Heart left ventricle (tissue), 16 donors: ENCODE results near the gene GNAI2. TPM values are rescaled to one million over a fixed set of nuclear protein-coding genes. Genes with fewer than 3 reads are reported as not detected.
A peak's percentile ranks its signal among the peaks of the same experiment; 100 is the strongest.

ENCODE experiments used
- ATAC-seq, 4 donors: fragments of 200-7000 bp; cut with Tn5 transposase; one replicate each; pipeline ENCODE4 v1.9.1; 2020 to 2022; ENCODE audit warnings: moderate library complexity in 4 of 4, mild to moderate bottlenecking in 3 of 4, moderate number of reproducible peaks in 1 of 4
- DNase-seq, 5 donors: peaks; one replicate each; pipeline ENCODE4 v3.0.0-alpha.2; 2020
- H3K27ac ChIP-seq, 12 donors: fragments of 200-600 bp; sonication (generic) in 4 of 12; one replicate each; pipeline versions ENCODE4 v1.5.0 to v1.8.0; 2016 to 2022; ENCODE audit warnings: mild to moderate bottlenecking in 2 of 12
- H3K27me3 ChIP-seq, 9 donors: fragments of 200-600 bp; sonication (generic) in 2 of 9; one replicate each; pipeline versions ENCODE4 v1.5.1 to v1.8.0; 2016 to 2022; ENCODE audit warnings: mild to moderate bottlenecking in 3 of 9
- H3K36me3 ChIP-seq, 9 donors: fragments of 200-600 bp; sonication (generic) in 2 of 9; one replicate each; pipeline versions ENCODE4 v1.5.0 to v1.8.0; 2018 to 2022; ENCODE audit warnings: mild to moderate bottlenecking in 2 of 9
- H3K4me1 ChIP-seq, 12 donors: fragments of 200-600 bp; sonication (generic) in 4 of 12; one replicate each; pipeline versions ENCODE4 v1.5.0 to v1.8.0; 2016 to 2022; ENCODE audit warnings: mild to moderate bottlenecking in 3 of 12
- H3K4me3 ChIP-seq, 12 donors: fragments of 200-600 bp; sonication (generic) in 4 of 12; one replicate each; pipeline versions ENCODE4 v1.5.0 to v1.8.0; 2017 to 2022; ENCODE audit warnings: mild to moderate bottlenecking in 9 of 12, moderate library complexity in 4 of 12
- H3K9me3 ChIP-seq, 12 donors: fragments of 200-600 bp; sonication (generic) in 4 of 12; one replicate each; pipeline versions ENCODE4 v1.5.0 to v1.8.0; 2016 to 2022; ENCODE audit warnings: mild to moderate bottlenecking in 1 of 12
- POLR2A ChIP-seq, 2 donors: fragments of 450-650 bp; IDR thresholded peaks; one replicate each; pipeline ENCODE4 v1.6.1; 2017; ENCODE audit warnings: antibody characterized with exemption in 2 of 2, mild to moderate bottlenecking in 2 of 2, moderate library complexity in 2 of 2
- WGBS, 4 donors: extraction: QIAGEN DNeasy Blood & Tissue Kit in 2 of 4; methylation state at CpG; one replicate each; pipeline versions ENCODE4 v1.1.5 to v1.1.7; 2013 to 2018; 5-methylcytosine and 5-hydroxymethylcytosine counted together
- intact Hi-C, 10 donors: fragments of 100-400 bp; cut with DNase I; formaldehyde crosslinking; loops; one replicate each; pipeline versions ENCODE4 v1.11.1 to v1.14.2; 2022
- microRNA-seq, 4 donors: library from miRNA; unstranded; fragments of <30 nt; microRNA quantifications; one replicate each; pipeline versions ENCODE4 to v1.2.0, GENCODE V29; 2017 to 2020
- polyA plus RNA-seq, 2 donors: library from polyadenylated mRNA; stranded (reverse); fragments of 200-250 nt; gene quantifications; one replicate each; pipeline ENCODE4 v1.2.3, GENCODE V29; 2013
- total RNA-seq, 9 donors: library from RNA; depleted of rRNA in 2 of 9; stranded (reverse); fragments of >200 nt in 2 of 9; fragmentation: NEBNext Ultra II Directional in 3 of 9; extraction: Animal tissue kit (Norgen Biotek cat#: 25700) in 3 of 9; gene quantifications; one replicate each; pipeline versions ENCODE4 v1.1.0 to v1.2.4, GENCODE V29; 2016 to 2023
- TF ChIP-seq, protein P1 (sequence below), 12 donors: fragments of 200-600 bp; sonication (generic) in 4 of 12; IDR thresholded peaks; one replicate each; pipeline versions ENCODE4 v1.5.0 to v1.8.0; 2018 to 2022; ENCODE audit warnings: antibody characterized with exemption in 12 of 12, mild to moderate bottlenecking in 5 of 12
- donor health status: ischemic (EF 13 %, LVEDD 7.1; RV severe dilation, severe dysfunction).
- donor health status: healthy with polysubstance abuse.
- donor health status: DM: no; HTN: yes; CAD: no.
- donor health status: DM: no; HTN: no; CAD: no.
- donor health status: ischemic (EF 25% LVEDD 6.9; RV normal size, moderate dysfunction).
- donor health status: ischemic (EF 25% LVEDD 5.7; RV mildly dilated, moderate dysfunction).
- donor health status: healthy.
- donor health status: DM: yes; HTN: yes; CAD: no.
- donor health status: ischemic (EF 35%, LVEDD 5.7; RV mildly dilated, moderate dysfunction).
- donor health status: nonischemic (EF 11% LVEDD 7.7; RV severe dilation, severe dysfunction).
- donor health status: DM: yes; HTN: yes; CAD: no.
- donor health status: PGD.
- donor health status: ischemic (EF 29% LVEDD 5.4; RV normal size, mild dysfunction).
- donor health status: nonischemic (EF 23%, LVEDD 6.1; RV moderate dilation, normal function).

Gene GNAI2
- total and polyA plus RNA-seq, 11 donors, result 93.2 to 365 (median 140) TPM

GRCh38 chr3:50302095-50303012, 66.3 kb downstream of the GNAI2 start:
- H3K9me3 ChIP-seq, result no peaks in the 10 kb centered on the region
- intact Hi-C loops, result loop anchor here in 4 of 10 donors (1.0 to 5.0 kb wide), 4 partner anchors 18 to 50 kb away; no protein-coding TSS in a partner anchor
- ATAC-seq (no peak), DNase-seq (peak in 4 of 5 donors; percentile 25 to 65 (median 36))
- 60 to 83% (median 69%) methylated on average over 18 to 32 of the region's 32 CpGs for WGBS, 4 donors
- H3K36me3 ChIP-seq, result peaks cover 0 to 15% (median 0%) of the 10 kb centered on the region in 9 donors
- no peak for TF ChIP-seq POLR2A (IDR thresholded peaks at IDR 0.05)
- TF ChIP-seq, protein P1, sequence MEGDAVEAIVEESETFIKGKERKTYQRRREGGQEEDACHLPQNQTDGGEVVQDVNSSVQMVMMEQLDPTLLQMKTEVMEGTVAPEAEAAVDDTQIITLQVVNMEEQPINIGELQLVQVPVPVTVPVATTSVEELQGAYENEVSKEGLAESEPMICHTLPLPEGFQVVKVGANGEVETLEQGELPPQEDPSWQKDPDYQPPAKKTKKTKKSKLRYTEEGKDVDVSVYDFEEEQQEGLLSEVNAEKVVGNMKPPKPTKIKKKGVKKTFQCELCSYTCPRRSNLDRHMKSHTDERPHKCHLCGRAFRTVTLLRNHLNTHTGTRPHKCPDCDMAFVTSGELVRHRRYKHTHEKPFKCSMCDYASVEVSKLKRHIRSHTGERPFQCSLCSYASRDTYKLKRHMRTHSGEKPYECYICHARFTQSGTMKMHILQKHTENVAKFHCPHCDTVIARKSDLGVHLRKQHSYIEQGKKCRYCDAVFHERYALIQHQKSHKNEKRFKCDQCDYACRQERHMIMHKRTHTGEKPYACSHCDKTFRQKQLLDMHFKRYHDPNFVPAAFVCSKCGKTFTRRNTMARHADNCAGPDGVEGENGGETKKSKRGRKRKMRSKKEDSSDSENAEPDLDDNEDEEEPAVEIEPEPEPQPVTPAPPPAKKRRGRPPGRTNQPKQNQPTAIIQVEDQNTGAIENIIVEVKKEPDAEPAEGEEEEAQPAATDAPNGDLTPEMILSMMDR (IDR thresholded peaks at IDR 0.05), result no peak
- H3K27me3 ChIP-seq, result no peaks in the 10 kb centered on the region
- peak overlapping the region; percentile 75 to 97 (median 94) for H3K27ac ChIP-seq
- peaks cover 11 to 58% (median 43%) of the 10 kb centered on the region in 12 donors for H3K4me1 ChIP-seq
- H3K4me3 ChIP-seq, result peak overlapping the region; percentile 40 to 76 (median 58)

- WGBS, 4 donors, result 23 to 38% (median 32%) methylated on average over 4 to 14 of the region's 14 CpGs
- H3K4me3 ChIP-seq, result peak within 1 kb of the TSS; percentile 40 to 76 (median 58)
- H3K4me1 ChIP-seq, result peaks cover 11 to 53% (median 40%) of the 10 kb centered on the region in 12 donors
Measured at GRCh38 chr3:50303013-50303815, 67.2 kb downstream of the GNAI2 start, which contains the start of gene HYAL1. TSS of gene HYAL1 (minus strand) at chr3:50303574. CDS start at chr3:50302956, 618 bp downstream.

DNA sequence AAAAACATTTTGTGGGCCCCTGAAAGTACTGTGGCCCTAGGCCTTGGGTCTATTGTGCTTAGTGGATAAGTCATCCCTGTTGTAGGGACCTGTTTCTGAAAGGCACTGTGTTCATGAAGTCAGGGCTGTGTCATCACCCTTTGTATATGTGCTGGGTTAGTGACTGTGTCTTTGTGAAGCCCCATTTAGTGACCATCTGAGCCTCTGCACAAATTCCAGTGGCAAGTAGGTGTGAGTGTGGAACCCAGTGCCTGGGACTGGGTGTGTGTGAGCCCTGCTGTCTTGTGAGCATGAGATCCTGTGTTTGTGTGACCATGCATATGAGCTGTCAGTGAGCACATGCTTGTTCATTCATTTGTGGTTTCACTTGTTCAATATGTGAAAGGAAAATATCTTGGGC, 68.6 kb downstream of the GNAI2 start:
- TF ChIP-seq, protein P1 (IDR thresholded peaks at IDR 0.05), result no peak
- Histone ChIP-seq H3K27ac (no peak overlapping the region), H3K4me1 (peaks cover 11 to 44% (median 32%) of the 10 kb centered on the region in 12 donors), H3K36me3 (peaks cover 0 to 15% (median 0%) of the 10 kb centered on the region in 9 donors), H3K27me3 (no peaks in the 10 kb centered on the region), H3K9me3 (peaks cover 0 to 6% (median 0%) of the 10 kb centered on the region in 12 donors), H3K4me3 (no peak overlapping the region)
- ATAC-seq (no peak), DNase-seq (peak in 1 of 5 donors; percentile 18)
- intact Hi-C loops, result loop anchor here in 3 of 10 donors (2.0 to 5.0 kb wide), 3 partner anchors 14 to 52 kb away; no protein-coding TSS in a partner anchor

More at GRCh38 chr3:50303013-50303815, 67.2 kb downstream of the GNAI2 start, which contains the start of gene HYAL1:
- ATAC-seq (peak; percentile 32 to 63 (median 56)), DNase-seq (peak; percentile 90 to 94 (median 91))
- Histone ChIP-seq H3K9me3 (no peaks in the 10 kb centered on the region), H3K27ac (peak within 1 kb of the TSS; percentile 75 to 97 (median 94)), H3K27me3 (no peaks in the 10 kb centered on the region), H3K36me3 (peaks cover 0 to 15% (median 0%) of the 10 kb centered on the region in 9 donors)
- intact Hi-C loops, result loop anchor here in 4 of 10 donors (1.0 to 5.0 kb wide), 4 partner anchors 18 to 51 kb away; no protein-coding TSS in a partner anchor
- peak; percentile 17 to 83 for TF ChIP-seq POLR2A (IDR thresholded peaks at IDR 0.05)
- TF ChIP-seq, protein P1 (IDR thresholded peaks at IDR 0.05), result peak in 10 of 12 donors; percentile 6 to 52 (median 26)

Small RNAs within 50 kb of the gene (microRNA-seq; reads per million reads assigned to microRNA genes)
- 0 to 0.06 (median 0) reads per million in 4 donors for gene MIR5787

Other genes starting within 250 kb of the GNAI2 start
- gene RBM5, start 147.3 kb upstream of the GNAI2 start, total RNA-seq, result 10 to 100 TPM; 37.4 to 77.3 (median 55.8) TPM
- gene RBM5, start 147.3 kb upstream of the GNAI2 start, polyA plus RNA-seq, result 10 to 100 TPM; 32.5 to 50.2 TPM
- gene SEMA3F, start 80.9 kb upstream of the GNAI2 start, total RNA-seq, result 10 to 100 TPM in 6 of 9 donors, 1 to 10 TPM in 3; 6.1 to 94.1 (median 11.3) TPM
- 10 to 100 TPM in 1 of 2 donors, 1 to 10 TPM in 1; 9.3 to 23.9 TPM for gene SEMA3F, start 80.9 kb upstream of the GNAI2 start, polyA plus RNA-seq
- under 1 TPM in 1 of 9 donors, not detected in 8; 0.40 TPM for gene GNAT1, start 44.6 kb upstream of the GNAI2 start, total RNA-seq
- not detected for gene GNAT1, start 44.6 kb upstream of the GNAI2 start, polyA plus RNA-seq
- 10 to 100 TPM in 3 of 9 donors, 1 to 10 TPM in 6; 3.6 to 14.8 (median 8.4) TPM for gene SLC38A3, start 30.9 kb upstream of the GNAI2 start, total RNA-seq
- gene SLC38A3, start 30.9 kb upstream of the GNAI2 start, polyA plus RNA-seq, result 1 to 10 TPM; 1.0 to 8.8 TPM
- 10 to 100 TPM; 12.9 to 60.1 (median 17.8) TPM for gene SEMA3B, start 32.9 kb downstream of the GNAI2 start, total RNA-seq
- 10 to 100 TPM; 21.1 to 37.5 TPM for gene SEMA3B, start 32.9 kb downstream of the GNAI2 start, polyA plus RNA-seq
- 10 to 100 TPM in 8 of 9 donors, 1 to 10 TPM in 1; 8.8 to 68.3 (median 31.5) TPM for gene LSMEM2, start 42.9 kb downstream of the GNAI2 start, total RNA-seq
- 10 to 100 TPM in 1 of 2 donors, 1 to 10 TPM in 1; 1.3 to 29.7 TPM for gene LSMEM2, start 42.9 kb downstream of the GNAI2 start, polyA plus RNA-seq
- 10 to 100 TPM; 47.5 to 94.9 (median 61.4) TPM for gene IFRD2, start 56.2 kb downstream of the GNAI2 start, total RNA-seq
- gene IFRD2, start 56.2 kb downstream of the GNAI2 start, polyA plus RNA-seq, result 100 to 1,000 TPM in 1 of 2 donors, 10 to 100 TPM in 1; 80.5 to 106 TPM
- 1 to 10 TPM; 1.0 to 3.2 (median 1.6) TPM for gene HYAL3, start 63.2 kb downstream of the GNAI2 start, total RNA-seq
- 1 to 10 TPM; 2.1 to 3.1 TPM for gene HYAL3, start 63.2 kb downstream of the GNAI2 start, polyA plus RNA-seq
- 10 to 100 TPM in 4 of 9 donors, 1 to 10 TPM in 5; 8.0 to 13.9 (median 9.8) TPM for gene NAA80, start 63.2 kb downstream of the GNAI2 start, total RNA-seq
- gene NAA80, start 63.2 kb downstream of the GNAI2 start, polyA plus RNA-seq, result 10 to 100 TPM in 1 of 2 donors, 1 to 10 TPM in 1; 5.0 to 10.4 TPM
- 10 to 100 TPM; 36.9 to 99.7 (median 57.8) TPM for gene HYAL1, start 67.4 kb downstream of the GNAI2 start, total RNA-seq
- 10 to 100 TPM; 37.6 to 60.7 TPM for gene HYAL1, start 67.4 kb downstream of the GNAI2 start, polyA plus RNA-seq
- 100 to 1,000 TPM in 2 of 9 donors, 10 to 100 TPM in 7; 24.0 to 234 (median 48.5) TPM for gene HYAL2, start 86.5 kb downstream of the GNAI2 start, total RNA-seq
- 100 to 1,000 TPM in 1 of 2 donors, 10 to 100 TPM in 1; 52.2 to 119 TPM for gene HYAL2, start 86.5 kb downstream of the GNAI2 start, polyA plus RNA-seq
- gene TUSC2, start 92.0 kb downstream of the GNAI2 start, total RNA-seq, result 10 to 100 TPM; 24.5 to 34.9 (median 29.0) TPM
- gene TUSC2, start 92.0 kb downstream of the GNAI2 start, polyA plus RNA-seq, result 10 to 100 TPM; 27.6 to 68.1 TPM
- 10 to 100 TPM in 7 of 9 donors, 1 to 10 TPM in 2; 7.9 to 25.5 (median 11.4) TPM for gene RASSF1, start 104.6 kb downstream of the GNAI2 start, total RNA-seq
- 10 to 100 TPM; 14.2 to 58.6 TPM for gene RASSF1, start 104.6 kb downstream of the GNAI2 start, polyA plus RNA-seq
- gene ZMYND10, start 109.5 kb downstream of the GNAI2 start, total RNA-seq, result 1 to 10 TPM in 2 of 9 donors, under 1 TPM in 2, not detected in 5; 0.49 to 1.4 (median 1.0) TPM
- gene ZMYND10, start 109.5 kb downstream of the GNAI2 start, polyA plus RNA-seq, result under 1 TPM; 0.15 to 0.29 TPM
- 10 to 100 TPM; 12.0 to 18.4 (median 15.3) TPM for gene NPRL2, start 114.6 kb downstream of the GNAI2 start, total RNA-seq
- 10 to 100 TPM; 14.4 to 19.0 TPM for gene NPRL2, start 114.6 kb downstream of the GNAI2 start, polyA plus RNA-seq
- gene CYB561D2, start 114.7 kb downstream of the GNAI2 start, total RNA-seq, result 10 to 100 TPM in 2 of 9 donors, 1 to 10 TPM in 7; 4.9 to 16.5 (median 7.8) TPM
- gene CYB561D2, start 114.7 kb downstream of the GNAI2 start, polyA plus RNA-seq, result 10 to 100 TPM in 1 of 2 donors, 1 to 10 TPM in 1; 6.7 to 18.6 TPM
- 10 to 100 TPM; 20.5 to 56.4 (median 28.9) TPM for gene TMEM115, start 123.3 kb downstream of the GNAI2 start, total RNA-seq
- 10 to 100 TPM; 21.6 to 57.3 TPM for gene TMEM115, start 123.3 kb downstream of the GNAI2 start, polyA plus RNA-seq